Thyroid gland (tissue), 4 donors: ENCODE results near the gene RAB3IP.

ENCODE experiments used
- POLR2A ChIP-seq, 2 donors: fragments of 450-650 bp; IDR thresholded peaks; one replicate each; pipeline ENCODE4 v1.6.1; 2017; ENCODE audit warnings: antibody characterized with exemption in 2 of 2, mild to moderate bottlenecking in 2 of 2, moderate library complexity in 1 of 2
- TF ChIP-seq, protein P1 (sequence below), 6 experiments: fragments of 200-600 bp in 3 of 6; fragments of 450-650 bp in 3 of 6; sonication (generic) in 3 of 6; IDR thresholded peaks; one replicate each; pipeline ENCODE4 v1.5.1; 2016 to 2019; ENCODE audit warnings: antibody characterized with exemption in 6 of 6, mild to moderate bottlenecking in 2 of 6, inconsistent platforms in 1 of 6, moderate library complexity in 1 of 6

DNA sequence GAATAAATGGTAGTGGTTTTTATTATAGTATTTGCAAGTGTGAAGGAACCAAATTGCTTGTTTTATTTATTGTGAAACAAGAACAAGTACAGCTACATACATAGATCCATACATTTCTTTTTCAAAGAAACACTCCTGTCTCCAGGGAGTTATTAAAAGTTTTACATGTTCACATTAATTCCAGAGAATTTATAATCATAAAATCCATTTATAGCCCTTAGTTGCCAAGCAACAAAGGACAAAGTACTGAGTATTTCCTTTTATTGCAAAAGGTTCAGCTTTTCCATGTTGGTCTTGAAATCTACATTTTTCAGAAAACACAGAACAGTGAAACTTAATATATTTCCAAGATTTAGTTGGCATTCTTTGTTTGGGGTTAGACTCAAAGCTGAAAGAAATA is 95.9 kb downstream of the RAB3IP start:
- TF ChIP-seq, protein P1, sequence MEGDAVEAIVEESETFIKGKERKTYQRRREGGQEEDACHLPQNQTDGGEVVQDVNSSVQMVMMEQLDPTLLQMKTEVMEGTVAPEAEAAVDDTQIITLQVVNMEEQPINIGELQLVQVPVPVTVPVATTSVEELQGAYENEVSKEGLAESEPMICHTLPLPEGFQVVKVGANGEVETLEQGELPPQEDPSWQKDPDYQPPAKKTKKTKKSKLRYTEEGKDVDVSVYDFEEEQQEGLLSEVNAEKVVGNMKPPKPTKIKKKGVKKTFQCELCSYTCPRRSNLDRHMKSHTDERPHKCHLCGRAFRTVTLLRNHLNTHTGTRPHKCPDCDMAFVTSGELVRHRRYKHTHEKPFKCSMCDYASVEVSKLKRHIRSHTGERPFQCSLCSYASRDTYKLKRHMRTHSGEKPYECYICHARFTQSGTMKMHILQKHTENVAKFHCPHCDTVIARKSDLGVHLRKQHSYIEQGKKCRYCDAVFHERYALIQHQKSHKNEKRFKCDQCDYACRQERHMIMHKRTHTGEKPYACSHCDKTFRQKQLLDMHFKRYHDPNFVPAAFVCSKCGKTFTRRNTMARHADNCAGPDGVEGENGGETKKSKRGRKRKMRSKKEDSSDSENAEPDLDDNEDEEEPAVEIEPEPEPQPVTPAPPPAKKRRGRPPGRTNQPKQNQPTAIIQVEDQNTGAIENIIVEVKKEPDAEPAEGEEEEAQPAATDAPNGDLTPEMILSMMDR (IDR thresholded peaks at IDR 0.05), result no peak
- TF ChIP-seq POLR2A (IDR thresholded peaks at IDR 0.05), result no peak
